ENCODE measurements around the gene PLA2G7. TPM values are rescaled to one million over a fixed set of nuclear protein-coding genes. Genes with fewer than 3 reads are reported as not detected.

Gene PLA2G7
- 1.1 and 1.8 TPM in 2 replicates for total RNA-seq (ENCODE audit: low replicate concordance)

DNA sequence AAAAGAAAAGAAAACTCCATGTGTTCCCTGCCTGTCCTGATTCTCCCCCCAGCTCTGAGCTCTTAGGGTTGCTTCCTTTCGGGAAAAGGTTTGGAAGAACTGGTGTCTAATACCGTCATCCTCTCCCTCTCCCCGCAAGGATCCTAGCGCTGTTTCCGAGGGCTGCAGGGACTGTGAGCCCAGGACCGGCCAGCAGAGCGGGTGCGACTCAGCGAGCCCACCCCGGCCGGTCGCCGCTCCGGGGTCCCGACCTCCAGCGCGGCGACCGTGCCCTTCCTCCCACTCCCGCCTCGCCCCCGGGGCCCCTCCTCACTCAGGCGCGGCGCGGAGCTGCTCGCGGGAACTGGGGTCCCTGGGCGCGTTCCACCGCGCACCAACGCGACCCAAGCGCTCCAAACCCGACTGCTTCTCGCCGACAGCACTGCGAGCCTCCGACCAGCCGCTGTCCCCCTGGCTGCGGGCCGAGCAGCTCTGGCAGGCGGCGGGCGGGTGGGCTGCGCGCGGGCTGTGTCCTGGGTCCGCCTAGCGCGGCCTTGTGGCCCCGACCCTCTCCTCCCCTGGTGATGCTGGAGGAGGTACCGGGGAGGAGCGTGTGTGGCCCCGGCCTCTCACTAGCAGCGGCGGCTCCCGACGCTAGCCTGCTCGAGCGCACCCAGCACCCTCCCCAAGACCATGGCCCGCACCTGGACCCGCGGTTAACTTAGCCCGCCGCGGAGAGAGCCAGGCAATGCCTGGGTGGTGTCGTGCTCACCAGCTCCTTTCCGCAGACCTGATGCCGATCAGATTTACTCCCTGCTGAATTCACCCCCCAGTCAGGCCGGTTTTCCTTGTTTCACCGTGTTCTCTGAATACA lies at the start of gene PLA2G7:
Gene PLA2G7 (minus strand): TSS at position 509 of the 853 bp plus-strand sequence. CDS start 12,484 bp downstream, outside the sequence.
- H3K79me2 ChIP-seq (ENCODE audit: low read depth): no peaks in the 10 kb centered on the region
- TF ChIP-seq EZH2phosphoT487 (IDR thresholded peaks at IDR 0.05): peak; percentile 63
- TF ChIP-seq, protein P1, sequence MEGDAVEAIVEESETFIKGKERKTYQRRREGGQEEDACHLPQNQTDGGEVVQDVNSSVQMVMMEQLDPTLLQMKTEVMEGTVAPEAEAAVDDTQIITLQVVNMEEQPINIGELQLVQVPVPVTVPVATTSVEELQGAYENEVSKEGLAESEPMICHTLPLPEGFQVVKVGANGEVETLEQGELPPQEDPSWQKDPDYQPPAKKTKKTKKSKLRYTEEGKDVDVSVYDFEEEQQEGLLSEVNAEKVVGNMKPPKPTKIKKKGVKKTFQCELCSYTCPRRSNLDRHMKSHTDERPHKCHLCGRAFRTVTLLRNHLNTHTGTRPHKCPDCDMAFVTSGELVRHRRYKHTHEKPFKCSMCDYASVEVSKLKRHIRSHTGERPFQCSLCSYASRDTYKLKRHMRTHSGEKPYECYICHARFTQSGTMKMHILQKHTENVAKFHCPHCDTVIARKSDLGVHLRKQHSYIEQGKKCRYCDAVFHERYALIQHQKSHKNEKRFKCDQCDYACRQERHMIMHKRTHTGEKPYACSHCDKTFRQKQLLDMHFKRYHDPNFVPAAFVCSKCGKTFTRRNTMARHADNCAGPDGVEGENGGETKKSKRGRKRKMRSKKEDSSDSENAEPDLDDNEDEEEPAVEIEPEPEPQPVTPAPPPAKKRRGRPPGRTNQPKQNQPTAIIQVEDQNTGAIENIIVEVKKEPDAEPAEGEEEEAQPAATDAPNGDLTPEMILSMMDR (IDR thresholded peaks at IDR 0.05): no peak
- TF ChIP-seq EZH2 (IDR thresholded peaks at IDR 0.05): peak; percentile 43
- Mint-ChIP-seq H3K4me3 (peak within 1 kb of the TSS; percentile 94), H3K36me3 (no peaks in the 10 kb centered on the region), H3K4me1 (peaks cover 6% of the 10 kb centered on the region), H3K27me3 (ENCODE audit: insufficient read depth, low read depth) (peaks cover 26% of the 10 kb centered on the region), H3K27ac (peak within 1 kb of the TSS; percentile 43), H3K9me3 (no peaks in the 10 kb centered on the region)
- peaks cover 35% of the 10 kb centered on the region for H3K27me3 ChIP-seq
- peak within 1 kb of the TSS; percentile 96 for H2AFZ ChIP-seq (replicated peaks)
- peak within 1 kb of the TSS; percentile 76 for H3K4me3 ChIP-seq
- H3K27ac ChIP-seq: no peak within 1 kb of the TSS
- no peaks in the 10 kb centered on the region for H3K36me3 ChIP-seq
- H3K4me1 ChIP-seq: no peaks in the 10 kb centered on the region
- H3K9ac ChIP-seq: no peak within 1 kb of the TSS
- H3F3A ChIP-seq (ENCODE audit: low read depth): peaks cover 17% of the 10 kb centered on the region
- H3K9me3 ChIP-seq (ENCODE audit: low read depth): no peaks in the 10 kb centered on the region
- H4K20me1 ChIP-seq (ENCODE audit: low read depth): no peaks in the 10 kb centered on the region
- peak; percentile 74 for DNase-seq (ENCODE audit: low spot score)
- peak within 1 kb of the TSS; percentile 94 for H3K4me2 ChIP-seq

DNA sequence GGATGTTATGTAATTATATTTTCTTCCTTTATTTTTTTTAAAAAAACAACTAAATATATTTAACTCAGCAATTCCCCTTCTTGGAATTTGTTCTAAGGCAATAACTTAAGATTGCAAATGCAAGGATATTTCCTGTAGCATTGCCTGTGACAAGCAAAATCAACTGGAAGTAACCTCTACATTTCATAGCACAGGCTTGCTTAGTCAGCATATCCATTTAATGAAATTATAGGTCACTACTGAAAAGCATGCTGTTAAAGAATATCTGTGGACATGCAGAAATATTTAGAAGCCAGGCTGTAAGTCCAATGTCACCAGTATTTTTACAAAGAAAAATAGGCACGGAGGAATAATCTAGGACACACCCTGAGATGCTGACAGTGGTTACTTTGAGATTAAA lies 49.4 kb upstream of the PLA2G7 start:
- no peak for TF ChIP-seq EZH2phosphoT487 (IDR thresholded peaks at IDR 0.05)
- TF ChIP-seq EZH2 (IDR thresholded peaks at IDR 0.05): no peak
- TF ChIP-seq, protein P1 (IDR thresholded peaks at IDR 0.05): no peak
- no peaks in the 10 kb centered on the region for H3K9me3 ChIP-seq (ENCODE audit: low read depth)
- Mint-ChIP-seq H3K9me3 (no peaks in the 10 kb centered on the region), H3K27me3 (ENCODE audit: insufficient read depth, low read depth) (no peaks in the 10 kb centered on the region), H3K4me3 (no peak overlapping the region), H3K4me1 (no peaks in the 10 kb centered on the region), H3K36me3 (no peaks in the 10 kb centered on the region), H3K27ac (no peak overlapping the region)
- no peak for DNase-seq (ENCODE audit: low spot score)
- no peaks in the 10 kb centered on the region for H3K4me1 ChIP-seq
- no peak overlapping the region for H3K9ac ChIP-seq
- no peaks in the 10 kb centered on the region for H3K79me2 ChIP-seq (ENCODE audit: low read depth)
- H2AFZ ChIP-seq (replicated peaks): no peak overlapping the region
- H3K4me3 ChIP-seq: no peak overlapping the region
- no peak overlapping the region for H3K4me2 ChIP-seq
- H3K36me3 ChIP-seq: no peaks in the 10 kb centered on the region
- no peaks in the 10 kb centered on the region for H3K27me3 ChIP-seq
- H4K20me1 ChIP-seq (ENCODE audit: low read depth): no peaks in the 10 kb centered on the region
- H3K27ac ChIP-seq: no peak overlapping the region
- no peaks in the 10 kb centered on the region for H3F3A ChIP-seq (ENCODE audit: low read depth)

DNA sequence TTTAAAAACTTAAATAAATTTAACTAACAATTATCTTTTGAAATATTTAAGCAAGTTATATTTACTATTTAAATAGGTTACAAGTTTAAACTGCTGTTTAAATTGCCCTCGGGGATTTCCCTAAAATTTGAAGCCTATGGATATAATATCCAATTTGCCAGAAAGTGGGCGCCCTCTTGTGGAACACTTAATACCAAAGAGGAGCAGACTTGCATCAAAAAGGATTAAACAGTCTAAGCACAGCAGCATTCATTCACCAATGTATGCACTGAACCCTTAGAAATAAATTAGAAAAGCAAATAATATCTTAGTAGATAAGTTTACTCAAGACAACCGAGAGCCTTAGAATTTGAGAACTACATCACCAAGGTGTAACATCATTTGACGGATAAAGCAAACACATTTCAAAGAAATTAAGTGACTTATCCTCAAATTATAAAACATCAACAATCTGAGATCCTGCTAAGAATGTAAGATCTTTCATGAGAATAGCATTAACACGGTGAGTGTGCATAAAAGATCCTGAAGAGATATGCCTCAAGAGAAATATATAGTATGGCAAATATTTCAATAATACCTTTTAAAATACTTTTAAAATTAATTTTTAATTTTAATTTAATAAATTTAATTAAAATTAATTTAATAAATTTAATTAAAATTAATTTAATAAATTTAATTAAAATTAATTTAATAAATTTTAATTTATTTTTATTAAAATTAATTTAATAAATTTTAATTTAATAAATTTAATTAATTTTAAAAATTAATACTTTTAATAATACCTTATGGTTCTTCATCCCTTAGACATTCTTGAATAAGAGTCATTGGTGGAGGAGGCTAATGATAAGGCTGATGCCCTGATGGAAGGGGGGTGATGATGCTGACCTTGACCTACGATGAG lies 46.6 kb upstream of the PLA2G7 start:
- H3K4me3 ChIP-seq: no peak overlapping the region
- H4K20me1 ChIP-seq (ENCODE audit: low read depth): no peaks in the 10 kb centered on the region
- H3K9me3 ChIP-seq (ENCODE audit: low read depth): no peaks in the 10 kb centered on the region
- DNase-seq (ENCODE audit: low spot score): peak; percentile 79
- H3K9ac ChIP-seq: no peak overlapping the region
- Mint-ChIP-seq H3K27me3 (ENCODE audit: insufficient read depth, low read depth) (no peaks in the 10 kb centered on the region), H3K27ac (no peak overlapping the region), H3K36me3 (no peaks in the 10 kb centered on the region), H3K4me3 (no peak overlapping the region), H3K9me3 (no peaks in the 10 kb centered on the region), H3K4me1 (no peaks in the 10 kb centered on the region)
- H3K79me2 ChIP-seq (ENCODE audit: low read depth): no peaks in the 10 kb centered on the region
- no peak overlapping the region for H3K4me2 ChIP-seq
- no peaks in the 10 kb centered on the region for H3F3A ChIP-seq (ENCODE audit: low read depth)
- no peaks in the 10 kb centered on the region for H3K27me3 ChIP-seq
- TF ChIP-seq, protein P1 (IDR thresholded peaks at IDR 0.05): peak; percentile 85
- no peak for TF ChIP-seq EZH2 (IDR thresholded peaks at IDR 0.05)
- H3K4me1 ChIP-seq: no peaks in the 10 kb centered on the region
- no peak overlapping the region for H2AFZ ChIP-seq (replicated peaks)
- H3K27ac ChIP-seq: no peak overlapping the region
- H3K36me3 ChIP-seq: no peaks in the 10 kb centered on the region

Measured in neural progenitor cell (in vitro differentiated cells).